Mucosa of descending colon (tissue), 3 donors: Measurements from ENCODE around the gene PIK3CG. TPM values are rescaled to one million over a fixed set of nuclear protein-coding genes. Genes with fewer than 3 reads are reported as not detected.

Experiments used
- ATAC-seq: fragments of 200-7000 bp; cut with Tn5 transposase; one replicate; pipeline ENCODE4 v1.9.1; 2020; ENCODE audit warnings: mild to moderate bottlenecking, moderate library complexity
- DNase-seq, 3 donors: peaks; one replicate each; pipeline ENCODE4 v3.0.0-alpha.2; 2020
- H3K36me3 ChIP-seq: fragments of 200-600 bp; one replicate; pipeline ENCODE4 v1.8.0; 2021; ENCODE audit warnings: low read depth, mild to moderate bottlenecking
- H3K4me1 ChIP-seq: fragments of 200-600 bp; one replicate; pipeline ENCODE4 v1.8.0; 2021; ENCODE audit warnings: low read depth, mild to moderate bottlenecking
- H3K4me3 ChIP-seq: fragments of 200-600 bp; one replicate; pipeline ENCODE4 v1.8.0; 2021; ENCODE audit warnings: mild to moderate bottlenecking
- H3K9me3 ChIP-seq: fragments of 200-600 bp; one replicate; pipeline ENCODE4 v1.8.0; 2021; ENCODE audit warnings: mild to moderate bottlenecking
- CTCF ChIP-seq: fragments of 200-600 bp; IDR thresholded peaks from one replicate; pipeline ENCODE4 v1.8.0; 2022; ENCODE audit warnings: antibody characterized with exemption, mild to moderate bottlenecking
- intact Hi-C, 2 donors: fragments of 100-400 bp; cut with DNase I in 1 of 2; cut with micrococcal nuclease in 1 of 2; formaldehyde crosslinking; loops; one replicate each; pipeline versions ENCODE4 v1.11.0 to v1.11.1; 2022; cut with DNase I, micrococcal nuclease
- total RNA-seq, 3 donors: library from RNA; stranded (reverse); fragmentation: NEBNext Ultra II Directional in 2 of 3; extraction: Animal tissue kit (Norgen Biotek cat#: 25700) in 2 of 3; gene quantifications; one replicate each; pipeline versions ENCODE4 v1.2.1 to v1.2.4, GENCODE V29; 2021 to 2023
- donor health status: DM: no; HTN: no; CAD: no; lungs with moderate emphysema.
- donor health status: DM: no; HTN: no; CAD: no.
- donor health status: DM: no; HTN: yes; CAD: no.

Gene PIK3CG
- total RNA-seq, 3 donors from 2014 or later = 3.1 to 7.1 (median 5.5) TPM

GRCh38 chr7:106871793-106872571 is 6.9 kb downstream of the PIK3CG start:
- Histone ChIP-seq H3K36me3 (no peaks in the 10 kb centered on the region), H3K4me3 (no peak overlapping the region), H3K4me1 (no peaks in the 10 kb centered on the region), H3K9me3 (no peaks in the 10 kb centered on the region)
- no peak for TF ChIP-seq CTCF
- ATAC-seq (peak; percentile 26), DNase-seq (no peak)
- intact Hi-C loops = no loop called here

GRCh38 chr7:106872763-106873162 is 7.7 kb downstream of the PIK3CG start:
- intact Hi-C loops = no loop called here
- Histone ChIP-seq H3K9me3 (no peaks in the 10 kb centered on the region), H3K4me3 (no peak overlapping the region), H3K36me3 (no peaks in the 10 kb centered on the region), H3K4me1 (no peaks in the 10 kb centered on the region)
- TF ChIP-seq CTCF = no peak
- ATAC-seq = no peak
- no peak for DNase-seq

- ATAC-seq = no peak
- no peak for TF ChIP-seq CTCF
Observed at GRCh38 chr7:106874076-106874475, 9.0 kb downstream of the PIK3CG start.

GRCh38 chr7:106875508-106875907 is 10.4 kb downstream of the PIK3CG start:
- ATAC-seq (no peak), DNase-seq (no peak)
- H3K9me3 ChIP-seq = no peaks in the 10 kb centered on the region
- no peaks in the 10 kb centered on the region for H3K36me3 ChIP-seq
- no peak overlapping the region for H3K4me3 ChIP-seq
- no peaks in the 10 kb centered on the region for H3K4me1 ChIP-seq
- no peak for TF ChIP-seq CTCF
- intact Hi-C loops = no loop called here

More at GRCh38 chr7:106874076-106874475, 9.0 kb downstream of the PIK3CG start:
- Histone ChIP-seq H3K9me3 (no peaks in the 10 kb centered on the region), H3K36me3 (no peaks in the 10 kb centered on the region), H3K4me3 (no peak overlapping the region), H3K4me1 (no peaks in the 10 kb centered on the region)
- DNase-seq = no peak
- intact Hi-C loops = no loop called here

GRCh38 chr7:106878748-106879439 is 13.8 kb downstream of the PIK3CG start:
- Histone ChIP-seq H3K4me1 (no peaks in the 10 kb centered on the region), H3K4me3 (no peak overlapping the region), H3K36me3 (no peaks in the 10 kb centered on the region), H3K9me3 (no peaks in the 10 kb centered on the region)
- intact Hi-C loops = no loop called here
- no peak for ATAC-seq
- no peak for DNase-seq
- no peak for TF ChIP-seq CTCF
